T-cell (primary cell): ENCODE results near the gene PCBP2. TPM values are rescaled to one million over a fixed set of nuclear protein-coding genes. Genes with fewer than 3 reads are reported as not detected.
A peak's percentile ranks its signal among the peaks of the same experiment; 100 is the strongest.

ENCODE experiments used
- ATAC-seq, 4 experiments: fragments of 200-7000 bp in 3 of 4; fragments of 150-1000 bp in 1 of 4; cut with Tn5 transposase; replicated peaks in 1 of 4; 1 replicate in 3 of 4; 2 replicates in 1 of 4; pipeline ENCODE4 v1.10.0; 2021; ENCODE audit warnings: moderate library complexity in 3 of 4, mild to moderate bottlenecking in 2 of 4, moderate number of reproducible peaks in 1 of 4
- CTCF ChIA-PET, 2 donors: fragments of 300-600 bp; sonication (Branson Sonifier 250); formaldehyde crosslinking; loops; one replicate each; lab custom pipeline; 2022; ENCODE audit warnings: antibody characterized with exemption in 2 of 2; lab: Charles Lee
- POLR2A ChIA-PET, 2 donors: fragments of 300-600 bp; sonication (Branson Sonifier 250); formaldehyde crosslinking; loops; one replicate each; lab custom pipeline; 2022; ENCODE audit warnings: antibody characterized with exemption in 2 of 2; lab: Charles Lee
- DNase-seq, 35 experiments: peaks; one replicate each; pipeline versions ENCODE4 v3.0.0 to v3.0.0-alpha.2; 2013 to 2023
- H3K27ac ChIP-seq: one replicate; pipeline ENCODE4 v1.5.1; 2013; ENCODE audit warnings: low read length
- H3K27me3 ChIP-seq, 2 experiments: replicated peaks in 1 of 2; 1 replicate in 1 of 2; 2 replicates in 1 of 2; pipeline versions ENCODE4 v1.6.1 to v1.7.0; 2013; ENCODE audit warnings: low read length in 1 of 2, mixed read lengths in 1 of 2; ENCODE audit not compliant: control insufficient read depth in 2 of 2, insufficient read depth in 2 of 2; ENCODE audit errors: extremely low read depth in 1 of 2
- H3K36me3 ChIP-seq, 2 donors: 1 replicate in 1 of 2; 2 replicates in 1 of 2; pipeline versions ENCODE4 v1.6.1 to v1.7.0; 2013; ENCODE audit warnings: low read length in 1 of 2; ENCODE audit not compliant: control insufficient read depth in 2 of 2, insufficient read depth in 1 of 2; ENCODE audit errors: extremely low read depth in 1 of 2
- H3K4me1 ChIP-seq, 2 experiments: 1 replicate in 1 of 2; 2 replicates in 1 of 2; pipeline versions ENCODE4 v1.6.1 to v1.7.0; 2013; ENCODE audit warnings: low read length in 2 of 2, mixed read lengths in 1 of 2; ENCODE audit not compliant: insufficient read depth in 2 of 2, control insufficient read depth in 1 of 2; ENCODE audit errors: extremely low read depth in 1 of 2
- H3K4me3 ChIP-seq, 2 donors: 1 replicate in 1 of 2; 2 replicates in 1 of 2; pipeline versions ENCODE4 v1.5.1 to v1.7.0; 2013; ENCODE audit warnings: mild to moderate bottlenecking in 2 of 2, low read length in 1 of 2, moderate library complexity in 1 of 2; ENCODE audit not compliant: control insufficient read depth in 1 of 2; ENCODE audit errors: extremely low read depth in 1 of 2
- H3K9me3 ChIP-seq: 2 replicates; pipeline ENCODE4 v1.7.0; 2013
- H3K27ac Mint-ChIP-seq, 2 donors: one replicate each; pipeline ENCODE4 v1.8.0; 2020 to 2021; ENCODE audit warnings: mild to moderate bottlenecking in 2 of 2, mixed read lengths in 2 of 2
- H3K27me3 Mint-ChIP-seq, 2 donors: one replicate each; pipeline ENCODE4 v1.8.0; 2021 to 2022; ENCODE audit warnings: mixed read lengths in 2 of 2
- H3K36me3 Mint-ChIP-seq: one replicate; pipeline ENCODE4 v1.8.0; 2021; ENCODE audit warnings: mixed read lengths
- H3K4me1 Mint-ChIP-seq, 3 donors: one replicate each; pipeline ENCODE4 v1.8.0; 2020 to 2022; ENCODE audit warnings: mixed read lengths in 3 of 3, mild to moderate bottlenecking in 1 of 3
- H3K4me3 Mint-ChIP-seq, 3 donors: one replicate each; pipeline ENCODE4 v1.8.0; 2020 to 2022; ENCODE audit warnings: mild to moderate bottlenecking in 3 of 3, mixed read lengths in 3 of 3, moderate library complexity in 3 of 3
- H3K9me3 Mint-ChIP-seq, 3 donors: one replicate each; pipeline ENCODE4 v1.8.0; 2020 to 2022; ENCODE audit warnings: mixed read lengths in 3 of 3
- WGBS: methylation state at CpG from one replicate; pipeline ENCODE4 v1.1.5; 2013; ENCODE audit warnings: missing lambda C conversion rate; ENCODE audit not compliant: insufficient coverage; 5-methylcytosine and 5-hydroxymethylcytosine counted together
- total RNA-seq, 35 experiments: library from RNA in 6 of 35; stranded (reverse) in 6 of 35; fragments of 120-200 nt in 1 of 35; gene quantifications; one replicate each; pipeline versions ENCODE4 v1.2.1 to v1.2.4 and lab custom pipeline; 2013 to 2026

Gene PCBP2
- total RNA-seq, 5 donors from 2014 or later (not counting 1 experiment from before 2014, with no cell fraction given) = 707 to 1,066 (median 764) TPM

- Mint-ChIP-seq H3K27me3 (no peaks in the 10 kb centered on the region), H3K4me1 (peaks cover 9 to 11% (median 11%) of the 10 kb centered on the region in 3 donors), H3K27ac (no peak overlapping the region), H3K36me3 (peaks cover 27% of the 10 kb centered on the region), H3K4me3 (no peak overlapping the region), H3K9me3 (no peaks in the 10 kb centered on the region)
- ChIA-PET CTCF (interaction anchor here (1.0 to 3.3 kb wide), 4 partner anchors 10 to 158 kb away, joined by 3 to 19 read pairs (median 10); partner anchors contain the start of gene TARBP2 (in 1 of the 2)), POLR2A (no interaction called here)
- no peak overlapping the region for H3K27ac ChIP-seq
- no peaks in the 10 kb centered on the region for H3K9me3 ChIP-seq
- H3K4me3 ChIP-seq = no peak overlapping the region
- ATAC-seq (no peak), DNase-seq (no peak)
- WGBS = 94% methylated on average over 6 of the region's 9 CpGs
- H3K36me3 ChIP-seq = peaks cover 6 to 52% of the 10 kb centered on the region in 2 donors
- H3K27me3 ChIP-seq = no peaks in the 10 kb centered on the region
- H3K4me1 ChIP-seq = peaks cover 0 to 9% of the 10 kb centered on the region in 2 experiments
Measured at GRCh38 chr12:53510181-53510812, 58.4 kb downstream of the PCBP2 start.

- no peaks in the 10 kb centered on the region for H3K9me3 ChIP-seq
- H3K27me3 ChIP-seq = no peaks in the 10 kb centered on the region
- POLR2A ChIA-PET = interaction anchor here (0.6 to 0.7 kb wide), 2 partner anchors 35 to 73 kb away, joined by 3 to 10 read pairs; no protein-coding TSS in a partner anchor
- ATAC-seq = no peak
- WGBS = no CpG with 5 or more reads among the region's 6 CpGs
- no peak overlapping the region for H3K4me3 Mint-ChIP-seq
- H3K27ac ChIP-seq = no peak overlapping the region
- no peaks in the 10 kb centered on the region for H3K27me3 Mint-ChIP-seq
- no peak for DNase-seq
- H3K36me3 ChIP-seq = peaks cover 9 to 64% of the 10 kb centered on the region in 2 donors
- H3K27ac Mint-ChIP-seq = no peak overlapping the region
- no peak overlapping the region for H3K4me3 ChIP-seq
- peaks cover under 1 to 3% (median 3%) of the 10 kb centered on the region in 3 donors for H3K4me1 Mint-ChIP-seq
- H3K4me1 ChIP-seq = peaks cover 0 to 2% of the 10 kb centered on the region in 2 experiments
- CTCF ChIA-PET = interaction anchor here (0.6 to 1.6 kb wide), 3 partner anchors 13 to 191 kb away, joined by 3 to 5 read pairs (median 4); partner anchors contain the start of gene TARBP2 (in 1 of the 2)
- peaks cover 35% of the 10 kb centered on the region for H3K36me3 Mint-ChIP-seq
- no peaks in the 10 kb centered on the region for H3K9me3 Mint-ChIP-seq
Measured at GRCh38 chr12:53513712-53514410, 62.0 kb downstream of the PCBP2 start.

- Mint-ChIP-seq H3K9me3 (no peaks in the 10 kb centered on the region), H3K36me3 (peaks cover 38% of the 10 kb centered on the region), H3K27ac (peak overlapping the region in 1 of 2 donors; percentile 28), H3K4me3 (no peak overlapping the region), H3K4me1 (no peaks in the 10 kb centered on the region), H3K27me3 (no peaks in the 10 kb centered on the region)
- Histone ChIP-seq H3K4me3 (no peak overlapping the region), H3K27ac (no peak overlapping the region), H3K36me3 (peaks cover 9 to 72% of the 10 kb centered on the region in 2 donors), H3K4me1 (no peaks in the 10 kb centered on the region), H3K27me3 (no peaks in the 10 kb centered on the region), H3K9me3 (no peaks in the 10 kb centered on the region)
- ATAC-seq (no peak), DNase-seq (no peak)
- 80% methylated on average over 2 of the region's 6 CpGs for WGBS
- ChIA-PET POLR2A (no interaction called here), CTCF (interaction anchor here (0.6 to 1.7 kb wide), 3 partner anchors 14 to 59 kb away, joined by 3 to 4 read pairs (median 4); partner anchors contain the start of gene TARBP2 (in 1 of the 2))
Measured at GRCh38 chr12:53514628-53515290, 62.9 kb downstream of the PCBP2 start.

GRCh38 chr12:53515291-53515680 is 63.4 kb downstream of the PCBP2 start:
- Mint-ChIP-seq H3K4me1 (no peaks in the 10 kb centered on the region), H3K27ac (peak overlapping the region in 1 of 2 donors; percentile 16), H3K36me3 (peaks cover 41% of the 10 kb centered on the region), H3K9me3 (no peaks in the 10 kb centered on the region), H3K4me3 (no peak overlapping the region), H3K27me3 (no peaks in the 10 kb centered on the region)
- Histone ChIP-seq H3K4me3 (no peak overlapping the region), H3K36me3 (peaks cover 9 to 77% of the 10 kb centered on the region in 2 donors), H3K4me1 (no peaks in the 10 kb centered on the region), H3K9me3 (no peaks in the 10 kb centered on the region), H3K27me3 (no peaks in the 10 kb centered on the region), H3K27ac (no peak overlapping the region)
- DNase-seq = no peak
- ChIA-PET POLR2A (no interaction called here), CTCF (interaction anchor here in 1 of 2 donors (0.6 to 1.7 kb wide), 2 partner anchors 14 to 60 kb away, joined by 3 to 4 read pairs; partner anchors contain the start of gene TARBP2)
- no CpG with 5 or more reads among the region's 2 CpGs for WGBS
- ATAC-seq = no peak

GRCh38 chr12:53516758-53517455 is 65.0 kb downstream of the PCBP2 start:
- 90% methylated on average over 8 of the region's 13 CpGs for WGBS
- Mint-ChIP-seq H3K36me3 (peaks cover 46% of the 10 kb centered on the region), H3K27ac (no peak overlapping the region), H3K27me3 (no peaks in the 10 kb centered on the region), H3K4me3 (no peak overlapping the region), H3K9me3 (no peaks in the 10 kb centered on the region), H3K4me1 (no peaks in the 10 kb centered on the region)
- H3K27ac ChIP-seq = no peak overlapping the region
- DNase-seq (no peak), ATAC-seq (no peak)
- H3K4me1 ChIP-seq = no peaks in the 10 kb centered on the region
- ChIA-PET CTCF (interaction anchor here in 1 of 2 donors (1.7 kb wide), 1 partner anchor 16 kb away, joined by 4 read pairs; the partner anchor contains the start of gene TARBP2), POLR2A (no interaction called here)
- no peaks in the 10 kb centered on the region for H3K27me3 ChIP-seq
- H3K4me3 ChIP-seq = no peak overlapping the region
- H3K9me3 ChIP-seq = no peaks in the 10 kb centered on the region
- H3K36me3 ChIP-seq = peaks cover 7 to 81% of the 10 kb centered on the region in 2 donors
